B cell (primary cell): ENCODE data around the gene TRABD2B.

Experiments used
- CTCF ChIP-seq: fragments of 200-600 bp; IDR thresholded peaks from one replicate; pipeline ENCODE4 v1.8.0; 2022; ENCODE audit warnings: antibody characterized with exemption, mild to moderate bottlenecking
- EZH2 ChIP-seq: IDR thresholded peaks from 2 replicates; pipeline ENCODE4 v1.6.1; 2012; ENCODE audit warnings: borderline replicate concordance, low read depth, mild to moderate bottlenecking, moderate library complexity, low read length; ENCODE audit not compliant: insufficient read depth, poor library complexity, severe bottlenecking

GRCh38 chr1:48039088-48040054 is 42.2 kb upstream of the TRABD2B start:
- TF ChIP-seq CTCF (no peak), EZH2 (no peak)
